ENCODE measurements around the gene LYRM4.

Gene LYRM4

GRCh38 chr6:5085648-5086293 lies 175.0 kb downstream of the LYRM4 start:
- Histone ChIP-seq H3K4me3 (replicated peaks; ENCODE audit: insufficient read depth, low read length) (peak overlapping the region; percentile 59), H3K27me3 (ENCODE audit: insufficient read depth, poor library complexity, severe bottlenecking) (peaks cover 28% of the 10 kb centered on the region), H3K27ac (replicated peaks) (no peak overlapping the region)
- peak; percentile 23 to 47 for DNase-seq (ENCODE audit: low read depth in 1 of 2, low spot score in 1 of 2)
- no peak for TF ChIP-seq GABPA (IDR thresholded peaks at IDR 0.05; ENCODE audit: low read depth)

- H3K27ac ChIP-seq (replicated peaks): no peak within 1 kb of the TSS
- peaks cover 28% of the 10 kb centered on the region for H3K27me3 ChIP-seq (ENCODE audit: insufficient read depth, poor library complexity, severe bottlenecking)
- peak within 1 kb of the TSS; percentile 59 for H3K4me3 ChIP-seq (replicated peaks; ENCODE audit: insufficient read depth, low read length)
- peak; percentile 25 to 47 for DNase-seq (ENCODE audit: low read depth in 1 of 2, low spot score in 1 of 2)
- TF ChIP-seq SPI1 (IDR thresholded peaks at IDR 0.05; ENCODE audit: borderline replicate concordance, low read depth) (no peak), GABPA (IDR thresholded peaks at IDR 0.05; ENCODE audit: low read depth) (no peak), POLR2AphosphoS5 (IDR thresholded peaks at IDR 0.05; ENCODE audit: low read depth) (no peak), REST (IDR thresholded peaks at IDR 0.05; ENCODE audit: insufficient replicate concordance, low read depth) (no peak), CTCF (IDR thresholded peaks at IDR 0.05; ENCODE audit: insufficient read depth, low read length) (no peak)
Measured at GRCh38 chr6:5084781-5085647, 175.7 kb downstream of the LYRM4 start, which contains the start of gene PPP1R3G. Gene PPP1R3G (plus strand): TSS chr6:5085341. CDS start chr6:5085486, 145 bp downstream.

- DNase-seq (ENCODE audit: low read depth in 1 of 2, low spot score in 1 of 2): no peak
Measured at GRCh38 chr6:5084360-5084780, 176.4 kb downstream of the LYRM4 start.

More at GRCh38 chr6:5084360-5084780, 176.4 kb downstream of the LYRM4 start:
- TF ChIP-seq SPI1 (IDR thresholded peaks at IDR 0.05; ENCODE audit: borderline replicate concordance, low read depth) (no peak), POLR2AphosphoS5 (IDR thresholded peaks at IDR 0.05; ENCODE audit: low read depth) (no peak), GABPA (IDR thresholded peaks at IDR 0.05; ENCODE audit: low read depth) (no peak), CTCF (IDR thresholded peaks at IDR 0.05; ENCODE audit: insufficient read depth, low read length) (no peak), REST (IDR thresholded peaks at IDR 0.05; ENCODE audit: insufficient replicate concordance, low read depth) (no peak)
- Histone ChIP-seq H3K4me3 (replicated peaks; ENCODE audit: insufficient read depth, low read length) (peak overlapping the region; percentile 59), H3K27me3 (ENCODE audit: insufficient read depth, poor library complexity, severe bottlenecking) (peaks cover 28% of the 10 kb centered on the region), H3K27ac (replicated peaks) (no peak overlapping the region)
